CD1c-positive myeloid dendritic cell (primary cell): ENCODE data around the gene NKPD1.

Experiments used
- DNase-seq: peaks from one replicate; pipeline ENCODE4 v3.0.0-alpha.2; 2016; ENCODE audit errors: extremely low spot score

NKPD1 gene

DNA sequence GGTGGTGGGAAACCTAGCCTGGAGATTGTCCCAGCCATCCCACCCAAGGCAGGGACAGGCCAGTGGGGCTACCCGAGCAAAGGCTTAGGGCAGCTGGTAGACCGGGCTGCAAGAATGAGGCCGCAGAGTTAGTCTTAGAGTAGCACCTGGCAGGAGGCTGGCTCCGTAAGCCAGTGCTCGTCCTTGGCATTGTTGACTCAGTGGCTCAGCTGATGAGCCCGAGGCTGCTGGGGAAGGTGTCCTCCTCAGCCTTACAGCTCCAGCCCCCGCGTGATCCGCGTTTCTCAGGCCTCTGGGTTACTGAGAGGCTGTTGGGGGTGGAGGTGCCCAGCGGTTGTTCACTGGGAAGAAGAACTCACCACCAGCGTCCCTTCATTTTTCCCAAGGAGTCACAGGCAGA lies 43.1 kb downstream of the NKPD1 start:
- no peak for DNase-seq

DNA sequence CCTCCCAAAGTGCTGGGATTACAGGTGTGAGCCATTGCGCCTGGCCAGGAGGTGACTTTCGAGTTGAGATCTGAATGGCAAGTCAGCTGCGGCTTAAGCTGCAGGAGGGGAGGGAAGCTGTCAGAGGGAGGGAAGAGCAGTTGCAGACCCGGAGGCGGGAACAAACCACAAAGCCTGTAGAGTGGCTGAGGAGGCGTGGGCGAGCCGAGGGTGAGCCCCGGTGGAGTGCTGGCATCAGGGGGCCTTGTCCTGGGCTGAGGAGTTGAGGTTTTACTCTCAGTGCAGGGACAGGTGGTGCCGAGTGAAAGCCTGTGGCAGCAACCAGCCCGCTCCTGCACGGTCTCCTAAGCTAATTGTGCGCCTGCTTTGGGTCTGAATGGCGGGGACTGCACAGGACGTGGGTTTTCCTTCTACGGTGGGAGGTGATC lies 43.6 kb downstream of the NKPD1 start:
- peak; percentile 75 for DNase-seq

- DNase-seq = peak; percentile 57
Observed at GRCh38 chr19:45115809-45116615, 44.8 kb downstream of the NKPD1 start.

DNA sequence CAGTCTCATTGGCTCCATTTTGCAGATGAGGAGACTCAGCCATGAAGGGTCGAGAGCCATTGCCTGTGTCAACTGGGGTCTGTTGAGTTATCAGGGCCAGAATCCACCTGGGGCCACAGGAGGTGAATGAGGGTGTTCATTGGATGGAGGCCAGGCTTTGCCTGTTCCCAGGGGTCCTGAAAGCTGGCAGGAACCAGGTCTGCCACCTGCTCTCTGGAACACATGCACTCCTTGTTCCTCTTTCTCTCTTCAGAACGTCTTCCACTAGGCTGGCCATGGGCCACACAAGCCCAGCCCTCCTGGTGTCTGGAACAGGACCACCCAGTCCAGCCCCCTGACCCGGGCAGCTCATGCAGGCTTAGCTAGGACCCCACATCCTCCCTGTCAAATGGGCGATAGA lies 46.7 kb downstream of the NKPD1 start:
- DNase-seq = no peak

DNA sequence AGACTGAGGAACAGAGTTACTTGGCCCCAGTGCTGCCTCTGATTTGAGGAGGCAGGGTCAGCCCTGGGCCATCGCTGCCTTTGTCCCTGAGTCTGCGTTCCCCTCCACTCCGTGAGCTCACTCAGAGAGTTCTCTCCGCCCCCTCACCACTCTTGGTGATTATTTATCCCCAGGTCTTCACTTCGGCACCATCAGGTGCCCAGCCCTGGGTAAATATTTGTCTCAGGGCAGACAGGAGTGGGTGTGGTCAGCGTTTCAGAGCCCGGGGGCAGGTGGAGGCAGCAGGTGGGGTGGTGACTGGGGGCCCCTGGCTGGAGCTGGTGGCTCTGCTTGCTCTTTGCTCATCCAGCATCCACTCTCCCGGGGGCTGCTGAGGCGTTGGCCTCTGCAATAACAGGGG lies 47.2 kb downstream of the NKPD1 start:
- no peak for DNase-seq

- no peak for DNase-seq
Observed at GRCh38 chr19:45112111-45112827, 48.5 kb downstream of the NKPD1 start.
